LNCAP (cell line): Measurements from ENCODE around the gene PRKCA.

ENCODE experiments used
- CTCF ChIP-seq: fragments of 450-650 bp; IDR thresholded peaks from 2 replicates; pipeline ENCODE4 v1.5.1; 2017; ENCODE audit warnings: mild to moderate bottlenecking

The PRKCA gene

GRCh38 chr17:66476014-66476413 lies 173.6 kb downstream of the PRKCA start:
- no peak for TF ChIP-seq CTCF

GRCh38 chr17:66477615-66478283 lies 175.3 kb downstream of the PRKCA start:
- no peak for TF ChIP-seq CTCF

DNA sequence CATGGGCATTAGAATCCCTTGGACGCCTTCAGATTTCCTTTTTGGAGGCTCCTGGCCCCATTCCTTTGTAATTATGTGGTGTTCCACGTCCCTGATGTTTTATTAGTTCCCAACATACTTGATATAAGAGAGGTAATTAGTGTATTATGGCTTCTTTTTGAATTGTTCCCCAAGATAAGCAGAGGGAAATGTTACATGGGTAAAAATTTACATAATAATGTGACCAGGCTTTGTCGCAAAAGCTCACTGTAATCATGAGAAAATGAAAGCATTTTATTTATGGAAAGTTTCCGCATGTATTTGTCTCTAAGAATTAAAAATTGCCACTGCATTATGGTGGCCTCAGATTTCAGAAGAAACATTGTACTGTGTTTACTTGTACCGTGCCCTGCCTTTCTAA lies 177.8 kb downstream of the PRKCA start:
- TF ChIP-seq CTCF, result no peak

GRCh38 chr17:66480802-66481201 lies 178.4 kb downstream of the PRKCA start:
- no peak for TF ChIP-seq CTCF

DNA sequence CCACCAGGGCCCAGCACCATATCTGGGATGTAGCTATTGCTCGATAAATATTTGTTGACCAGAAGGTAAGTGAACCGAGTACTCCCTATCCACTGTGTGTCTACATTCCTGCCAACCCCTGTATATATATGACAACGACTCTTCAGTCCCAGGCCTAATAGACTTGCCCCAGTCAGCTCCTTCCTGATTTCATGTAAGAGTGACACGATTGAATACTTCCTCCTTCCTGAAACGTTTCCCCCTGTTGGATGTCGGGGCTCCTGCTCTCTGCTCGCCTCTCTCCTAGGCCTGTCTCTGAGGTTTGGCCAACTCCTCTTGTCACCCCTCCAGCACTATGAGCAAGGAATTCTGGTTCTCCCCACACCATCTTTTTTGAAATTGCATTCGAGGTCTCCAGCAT lies 178.9 kb downstream of the PRKCA start:
- no peak for TF ChIP-seq CTCF

GRCh38 chr17:66483906-66484305 lies 181.5 kb downstream of the PRKCA start:
- TF ChIP-seq CTCF, result no peak

DNA sequence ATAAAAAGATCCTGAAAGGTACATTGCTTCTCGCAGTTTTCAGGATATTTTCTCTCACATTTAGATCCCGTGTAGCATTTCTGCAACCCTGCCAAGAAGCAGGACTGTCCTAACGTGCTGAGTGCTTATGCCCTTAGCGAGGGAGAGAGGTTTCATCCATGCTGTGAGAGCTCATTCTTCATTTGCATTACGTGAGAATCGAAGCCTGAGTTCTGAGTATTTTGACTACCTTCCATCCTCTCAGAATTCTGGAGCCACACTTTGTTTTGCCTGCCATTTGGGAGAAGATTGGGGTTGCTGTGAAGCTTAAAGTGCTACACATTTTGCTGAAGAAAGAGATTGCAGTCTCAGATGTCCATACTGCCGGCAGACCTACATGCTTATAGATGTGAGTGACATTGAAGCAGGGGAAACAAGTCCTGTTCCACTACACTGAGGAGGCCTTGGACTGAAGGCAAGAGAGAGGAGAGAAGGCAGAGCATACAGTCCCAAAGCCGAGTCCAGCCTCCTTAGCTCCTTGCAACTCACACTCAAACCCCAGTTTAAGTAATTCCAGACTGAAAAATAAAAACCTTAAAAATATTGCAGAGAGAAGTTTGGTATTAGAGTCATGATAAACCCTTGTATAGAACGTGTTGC lies 183.0 kb downstream of the PRKCA start:
- no peak for TF ChIP-seq CTCF

DNA sequence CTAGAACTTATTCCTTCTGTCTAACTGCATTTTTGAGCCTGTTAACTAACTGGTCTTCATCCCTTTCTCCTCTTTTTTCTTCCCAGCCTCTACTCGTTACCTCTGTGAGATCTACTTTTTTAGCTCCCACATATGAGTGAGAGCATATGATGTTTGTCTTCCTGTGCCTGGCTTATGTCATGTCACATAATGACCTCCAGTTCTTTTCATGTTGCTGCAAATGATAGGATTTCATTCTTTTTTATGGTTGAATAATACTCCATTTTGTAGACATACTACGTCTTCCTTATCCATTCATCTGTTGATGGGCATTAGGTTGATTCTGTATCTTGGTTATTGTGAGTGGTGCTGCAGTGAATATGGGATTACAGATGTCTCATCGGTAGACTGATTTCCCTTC lies 184.7 kb downstream of the PRKCA start:
- TF ChIP-seq CTCF, result no peak
